HG03025 (cell line): ENCODE data around the gene RNF38.
"Not testable (repeated sequence)": the region's sequence is repeated elsewhere in the genome, so short reads cannot be mapped to it uniquely, and the experiment has no call there.

Experiments
- ATAC-seq: cut with Tn5 transposase; IDR thresholded peaks from one replicate; pipeline ENCODE4 v1.9.1; 2021; ENCODE audit warnings: mild to moderate bottlenecking, moderate library complexity; ENCODE audit not compliant: unreplicated experiment, low FRiP score

The RNF38 gene

GRCh38 chr9:36409076-36409475 lies 9.0 kb upstream of the RNF38 start:
- ATAC-seq = not testable (repeated sequence)

GRCh38 chr9:36407122-36407723 lies 7.2 kb upstream of the RNF38 start:
- no peak for ATAC-seq

GRCh38 chr9:36402536-36402935 lies 2.5 kb upstream of the RNF38 start:
- ATAC-seq = no peak

GRCh38 chr9:36401897-36402480 lies 1.9 kb upstream of the RNF38 start:
- ATAC-seq = no peak

GRCh38 chr9:36401164-36401740 lies 1.2 kb upstream of the RNF38 start:
- peak; percentile 65 for ATAC-seq

- peak; percentile 72 for ATAC-seq
These were observed 479 bp upstream of the RNF38 start for GRCh38 chr9:36400332-36401163.

GRCh38 chr9:36398745-36399144 lies 1.3 kb downstream of the RNF38 start:
- no peak for ATAC-seq

GRCh38 chr9:36396985-36397384 lies 3.1 kb downstream of the RNF38 start:
- ATAC-seq = no peak

- ATAC-seq = no peak
These were observed 7.6 kb downstream of the RNF38 start for GRCh38 chr9:36392489-36392888.

- ATAC-seq = no peak
These were observed 10.5 kb downstream of the RNF38 start for GRCh38 chr9:36389590-36389989.

GRCh38 chr9:36386396-36386965 lies 13.6 kb downstream of the RNF38 start:
- not testable (repeated sequence) for ATAC-seq

GRCh38 chr9:36382484-36382883 lies 17.6 kb downstream of the RNF38 start:
- ATAC-seq = no peak

GRCh38 chr9:36364577-36364976 lies 35.5 kb downstream of the RNF38 start:
- ATAC-seq = no peak

GRCh38 chr9:36363448-36363847 lies 36.6 kb downstream of the RNF38 start:
- no peak for ATAC-seq

GRCh38 chr9:36358486-36358885 lies 41.6 kb downstream of the RNF38 start:
- no peak for ATAC-seq

- no peak for ATAC-seq
These were observed 42.4 kb downstream of the RNF38 start for GRCh38 chr9:36357639-36358038.

- ATAC-seq = no peak
These were observed 53.5 kb downstream of the RNF38 start for GRCh38 chr9:36346569-36346968.

GRCh38 chr9:36345103-36345846 lies 54.8 kb downstream of the RNF38 start:
- ATAC-seq = no peak

- ATAC-seq = no peak
These were observed 58.0 kb downstream of the RNF38 start for GRCh38 chr9:36341936-36342577.

- ATAC-seq = no peak
These were observed 62.2 kb downstream of the RNF38 start for GRCh38 chr9:36337865-36338264.
